ENCODE results near the gene MFN1.

- TF ChIP-seq CTCF (conservative IDR thresholded peaks at IDR 0.05; ENCODE audit: low read depth, low read length) (no peak), EZH2 (IDR thresholded peaks at IDR 0.05; ENCODE audit: borderline replicate concordance, low read depth, low read length, poor library complexity, severe bottlenecking) (no peak)
Measured at GRCh38 chr3:179375091-179375999, 27.8 kb downstream of the MFN1 start.

All from A673 (cell line).